CD4-positive, alpha-beta T cell treated with Interleukin-15 for 4 hours (primary cell): ENCODE measurements around the gene AQP6.

Experiments
- DNase-seq: peaks from one replicate; pipeline ENCODE4 v3.0.0-alpha.2; 2020; ENCODE audit warnings: low spot score

The AQP6 gene

GRCh38 chr12:49955899-49956662 is 16.7 kb upstream of the AQP6 start:
- DNase-seq: no peak

GRCh38 chr12:49956663-49957569 is 15.8 kb upstream of the AQP6 start:
- DNase-seq: no peak

GRCh38 chr12:49957570-49957967 is 15.2 kb upstream of the AQP6 start:
- DNase-seq: no peak

- DNase-seq: no peak
Measured at GRCh38 chr12:49959685-49960473, 12.9 kb upstream of the AQP6 start.

- no peak for DNase-seq
Measured at GRCh38 chr12:49960474-49961110, 12.2 kb upstream of the AQP6 start.

GRCh38 chr12:49961111-49961922 is 11.4 kb upstream of the AQP6 start, which contains the start of gene AQP5:
Gene AQP5, plus strand, starts transcription at chr12:49961872. Its CDS starts 146 bp downstream, at chr12:49962018.
- no peak for DNase-seq

GRCh38 chr12:49961993-49962764 is 10.6 kb upstream of the AQP6 start:
- no peak for DNase-seq

GRCh38 chr12:49962861-49963765 is 9.6 kb upstream of the AQP6 start:
- no peak for DNase-seq

- DNase-seq: no peak
Measured at GRCh38 chr12:49963976-49964815, 8.6 kb upstream of the AQP6 start.

- no peak for DNase-seq
Measured at GRCh38 chr12:49964849-49965624, 7.7 kb upstream of the AQP6 start.

- DNase-seq: no peak
Measured at GRCh38 chr12:49965836-49966235, 6.9 kb upstream of the AQP6 start.

GRCh38 chr12:49966511-49967041 is 6.2 kb upstream of the AQP6 start:
- no peak for DNase-seq

GRCh38 chr12:49967042-49967776 is 5.5 kb upstream of the AQP6 start:
- peak; percentile 89 for DNase-seq

GRCh38 chr12:49967777-49968250 is 4.9 kb upstream of the AQP6 start:
- DNase-seq: no peak

GRCh38 chr12:49968471-49968870 is 4.3 kb upstream of the AQP6 start:
- no peak for DNase-seq

- DNase-seq: no peak
Measured at GRCh38 chr12:49969027-49969426, 3.7 kb upstream of the AQP6 start.
